ENCODE measurements around the gene BMP6. TPM values are rescaled to one million over a fixed set of nuclear protein-coding genes. Genes with fewer than 3 reads are reported as not detected.

The BMP6 gene
- total and polyA plus RNA-seq, 2 experiments from 2014 or later = 0.84 to 2.8 TPM

- Histone ChIP-seq H2AFZ (no peak overlapping the region), H3K27me3 (ENCODE audit: insufficient read depth) (no peaks in the 10 kb centered on the region), H4K20me1 (replicated peaks; ENCODE audit: insufficient read depth) (no peaks in the 10 kb centered on the region), H3K27ac (ENCODE audit: low read depth) (no peak overlapping the region), H3K4me2 (no peak overlapping the region), H3K4me1 (ENCODE audit: insufficient read depth) (peaks cover 5% of the 10 kb centered on the region; the same call in 1 of the 2 replicates), H3K36me3 (ENCODE audit: insufficient read depth) (no peaks in the 10 kb centered on the region), H3K9me2 (ENCODE audit: insufficient read depth) (no peaks in the 10 kb centered on the region), H3F3A (replicated peaks; ENCODE audit: low read depth) (no peaks in the 10 kb centered on the region), H3K4me3 (no peak overlapping the region), H3K79me2 (replicated peaks; ENCODE audit: insufficient read depth) (no peaks in the 10 kb centered on the region)
- peaks cover 8% of the 10 kb centered on the region; the same call in 2 of the 3 replicates for H3K4me1 Mint-ChIP-seq
- no peak for DNase-seq (ENCODE audit: low spot score)
- no peak overlapping the region for H3K4me3 Mint-ChIP-seq
- no peak overlapping the region for H3K27ac Mint-ChIP-seq
- TF ChIP-seq POLR2AphosphoS5 (IDR thresholded peaks at IDR 0.05; ENCODE audit: low read depth) = no peak
- no peak for TF ChIP-seq ETS1 (IDR thresholded peaks at IDR 0.05)
- TF ChIP-seq EZH2 (IDR thresholded peaks at IDR 0.05; ENCODE audit: low read depth, unreplicated experiment) = no peak
- TF ChIP-seq CREB1 (CRISPR knock-in tag; IDR thresholded peaks at IDR 0.05; ENCODE audit: low read depth) = no peak
- no peak for TF ChIP-seq NANOG (IDR thresholded peaks at IDR 0.05; ENCODE audit: borderline replicate concordance)
- TF ChIP-seq JUNB (IDR thresholded peaks at IDR 0.05; ENCODE audit: unreplicated experiment) = no peak
- no peak for TF ChIP-seq EZH2phosphoT487 (IDR thresholded peaks at IDR 0.05; ENCODE audit: unreplicated experiment)
- no peak for TF ChIP-seq ZNF462 (CRISPR knock-in tag; IDR thresholded peaks at IDR 0.05)
- TF ChIP-seq CTCF (conservative IDR thresholded peaks at IDR 0.05; ENCODE audit: low read depth in 2 of 2) = no peak
- TF ChIP-seq REST (IDR thresholded peaks at IDR 0.05; ENCODE audit: unreplicated experiment) = no peak
- no peak for TF ChIP-seq ZNF331 (CRISPR knock-in tag; IDR thresholded peaks at IDR 0.05; ENCODE audit: low read depth)
- TF ChIP-seq STAT1 (IDR thresholded peaks at IDR 0.05; ENCODE audit: unreplicated experiment) = no peak
- TF ChIP-seq ZNF114 (CRISPR knock-in tag; IDR thresholded peaks at IDR 0.05) = no peak
- no peak; the same call in 2 of the 3 replicates for ATAC-seq
- no peaks in the 10 kb centered on the region for H3K9me3 Mint-ChIP-seq
- no peaks in the 10 kb centered on the region for H3K36me3 Mint-ChIP-seq (ENCODE audit: low read depth)
- H3K27me3 Mint-ChIP-seq (ENCODE audit: insufficient read depth, low read depth, poor library complexity) = no peaks in the 10 kb centered on the region
Observed at GRCh38 chr6:7737106-7737505, 11.2 kb downstream of the BMP6 start.
